Right lobe of liver (tissue), 6 donors: ENCODE data around the gene CGB1. TPM values are rescaled to one million over a fixed set of nuclear protein-coding genes. Genes with fewer than 3 reads are reported as not detected.

Source experiments
- ATAC-seq, 4 donors: fragments of 200-7000 bp; cut with Tn5 transposase; one replicate each; pipeline ENCODE4 v1.9.1; 2020; ENCODE audit warnings: mild to moderate bottlenecking in 4 of 4, moderate library complexity in 4 of 4
- DNase-seq, 3 donors: peaks; one replicate each; pipeline ENCODE4 v3.0.0-alpha.2; 2020
- H3K27ac ChIP-seq, 3 donors: fragments of 200-600 bp; one replicate each; pipeline ENCODE4 v1.8.0; 2022
- H3K27me3 ChIP-seq, 2 donors: fragments of 200-600 bp; one replicate each; pipeline ENCODE4 v1.8.0; 2022
- H3K36me3 ChIP-seq, 4 donors: fragments of 200-600 bp; sonication (generic) in 1 of 4; one replicate each; pipeline versions ENCODE4 v1.5.1 to v1.8.0; 2017 to 2022; ENCODE audit warnings: control low read depth in 1 of 4
- H3K4me1 ChIP-seq, 4 donors: fragments of 200-600 bp; sonication (generic) in 1 of 4; one replicate each; pipeline versions ENCODE4 v1.5.1 to v1.8.0; 2017 to 2022; ENCODE audit warnings: control low read depth in 1 of 4
- H3K4me3 ChIP-seq, 3 donors: fragments of 200-600 bp; one replicate each; pipeline ENCODE4 v1.8.0; 2022
- H3K9me3 ChIP-seq, 4 donors: fragments of 200-600 bp; sonication (generic) in 1 of 4; one replicate each; pipeline versions ENCODE4 v1.5.1 to v1.8.0; 2017 to 2022; ENCODE audit warnings: control low read depth in 1 of 4
- POLR2A ChIP-seq: fragments of 450-650 bp; IDR thresholded peaks from one replicate; pipeline ENCODE4 v1.6.1; 2017; ENCODE audit warnings: antibody characterized with exemption, mild to moderate bottlenecking
- WGBS: methylation state at CpG from one replicate; pipeline ENCODE4 v1.1.6; 2018; ENCODE audit warnings: low coverage, low lambda C conversion rate; ENCODE audit not compliant: insufficient coverage; ENCODE audit errors: missing lambda C conversion rate; 5-methylcytosine and 5-hydroxymethylcytosine counted together
- intact Hi-C, 2 donors: fragments of 100-400 bp; cut with DNase I; formaldehyde crosslinking; loops; one replicate each; pipeline versions ENCODE4 v1.11.2 to v1.14.1; 2022
- total RNA-seq, 6 experiments: library from RNA; depleted of rRNA in 2 of 6; stranded (reverse); fragments of >200 nt in 2 of 6; fragmentation: NEBNext Ultra II Directional in 3 of 6; extraction: Animal tissue kit (Norgen Biotek cat#: 25700) in 3 of 6; gene quantifications; one replicate each; pipeline versions ENCODE4 v1.1.0 to v1.2.4, GENCODE V29; 2016 to 2023
- TF ChIP-seq, protein P1 (sequence below), 4 donors: fragments of 200-600 bp in 3 of 4; fragments of 450-650 bp in 1 of 4; IDR thresholded peaks; one replicate each; pipeline versions ENCODE4 v1.5.1 to v1.8.0; 2016 to 2022; ENCODE audit warnings: antibody characterized with exemption in 4 of 4, mild to moderate bottlenecking in 2 of 4
- donor health status: DM: no; HTN: yes; CAD: no.
- donor health status: DM: no; HTN: no; CAD: no.
- donor health status: DM: no; HTN: no; CAD: no.
- donor health status: DM: no; HTN: yes; CAD: no.
- donor health status: DM: no; HTN: yes; CAD: no.

CGB1 gene
- total RNA-seq, 6 experiments from 2014 or later, result not detected

DNA sequence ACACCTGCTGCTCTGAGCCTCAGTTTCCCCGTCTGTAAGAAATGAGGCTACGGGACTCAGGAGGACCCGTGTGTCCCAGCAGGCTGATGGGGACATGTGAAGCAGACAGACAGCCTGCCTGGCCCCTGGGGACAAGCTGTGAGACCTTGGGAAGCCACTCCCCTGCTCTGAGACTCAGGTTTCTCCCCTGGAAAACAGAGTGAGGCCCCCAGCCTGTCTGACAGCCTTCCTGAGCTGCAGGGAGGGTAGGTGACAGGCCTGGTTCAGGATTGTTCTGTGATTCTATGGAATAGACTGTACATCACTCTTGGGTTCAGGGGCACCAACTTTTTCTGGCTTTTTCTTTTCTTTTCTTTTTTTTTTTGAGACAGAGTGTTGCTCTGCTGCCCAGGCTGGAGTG lies 30.9 kb upstream of the CGB1 start:
- DNase-seq, result no peak
- WGBS, result 40% methylated on average over 1 of the region's 3 CpGs
- Histone ChIP-seq H3K9me3 (no peaks in the 10 kb centered on the region), H3K36me3 (no peaks in the 10 kb centered on the region), H3K27ac (no peak overlapping the region), H3K27me3 (peaks cover 0 to 9% of the 10 kb centered on the region in 2 donors), H3K4me3 (no peak overlapping the region), H3K4me1 (no peaks in the 10 kb centered on the region)
- intact Hi-C loops, result no loop called here
- ATAC-seq, result no peak
- TF ChIP-seq, protein P1, sequence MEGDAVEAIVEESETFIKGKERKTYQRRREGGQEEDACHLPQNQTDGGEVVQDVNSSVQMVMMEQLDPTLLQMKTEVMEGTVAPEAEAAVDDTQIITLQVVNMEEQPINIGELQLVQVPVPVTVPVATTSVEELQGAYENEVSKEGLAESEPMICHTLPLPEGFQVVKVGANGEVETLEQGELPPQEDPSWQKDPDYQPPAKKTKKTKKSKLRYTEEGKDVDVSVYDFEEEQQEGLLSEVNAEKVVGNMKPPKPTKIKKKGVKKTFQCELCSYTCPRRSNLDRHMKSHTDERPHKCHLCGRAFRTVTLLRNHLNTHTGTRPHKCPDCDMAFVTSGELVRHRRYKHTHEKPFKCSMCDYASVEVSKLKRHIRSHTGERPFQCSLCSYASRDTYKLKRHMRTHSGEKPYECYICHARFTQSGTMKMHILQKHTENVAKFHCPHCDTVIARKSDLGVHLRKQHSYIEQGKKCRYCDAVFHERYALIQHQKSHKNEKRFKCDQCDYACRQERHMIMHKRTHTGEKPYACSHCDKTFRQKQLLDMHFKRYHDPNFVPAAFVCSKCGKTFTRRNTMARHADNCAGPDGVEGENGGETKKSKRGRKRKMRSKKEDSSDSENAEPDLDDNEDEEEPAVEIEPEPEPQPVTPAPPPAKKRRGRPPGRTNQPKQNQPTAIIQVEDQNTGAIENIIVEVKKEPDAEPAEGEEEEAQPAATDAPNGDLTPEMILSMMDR (IDR thresholded peaks at IDR 0.05), result no peak
- no peak for TF ChIP-seq POLR2A

DNA sequence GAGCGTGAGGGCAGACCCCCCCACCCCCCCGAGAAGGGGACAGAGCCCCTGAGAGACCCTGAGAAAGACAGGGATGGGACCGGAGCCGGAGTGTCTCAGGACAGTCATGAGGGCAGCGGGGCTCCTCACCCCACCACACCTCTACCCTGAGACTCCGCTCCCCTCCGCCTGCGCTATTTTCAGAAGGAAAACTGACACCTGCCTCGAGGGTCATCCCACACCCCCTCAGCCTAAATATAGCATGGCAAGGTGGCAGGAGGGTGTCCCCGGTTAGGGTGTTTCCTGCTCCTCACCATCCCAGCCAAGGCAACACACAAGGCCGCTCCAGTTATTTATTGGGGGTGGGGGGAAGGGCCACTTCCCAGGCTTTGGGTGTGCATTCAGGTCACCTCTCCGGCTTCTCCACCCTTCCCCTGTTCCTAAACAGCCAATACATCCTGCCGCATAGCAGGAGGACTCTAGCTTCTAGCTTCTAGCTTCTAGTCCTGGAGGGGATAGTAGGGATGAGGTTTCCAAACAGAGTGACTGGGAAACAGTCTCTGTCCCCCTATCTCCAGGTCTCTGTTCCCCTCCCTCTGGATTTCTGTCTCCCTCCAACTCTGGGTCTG lies 29.3 kb upstream of the CGB1 start:
- Histone ChIP-seq H3K27ac (no peak overlapping the region), H3K4me3 (no peak overlapping the region), H3K36me3 (no peaks in the 10 kb centered on the region), H3K27me3 (no peaks in the 10 kb centered on the region), H3K4me1 (no peaks in the 10 kb centered on the region), H3K9me3 (no peaks in the 10 kb centered on the region)
- ATAC-seq (no peak), DNase-seq (no peak)
- TF ChIP-seq, protein P1 (IDR thresholded peaks at IDR 0.05), result no peak
- TF ChIP-seq POLR2A, result no peak
- 20% methylated on average over 3 of the region's 13 CpGs for WGBS
- intact Hi-C loops, result no loop called here

DNA sequence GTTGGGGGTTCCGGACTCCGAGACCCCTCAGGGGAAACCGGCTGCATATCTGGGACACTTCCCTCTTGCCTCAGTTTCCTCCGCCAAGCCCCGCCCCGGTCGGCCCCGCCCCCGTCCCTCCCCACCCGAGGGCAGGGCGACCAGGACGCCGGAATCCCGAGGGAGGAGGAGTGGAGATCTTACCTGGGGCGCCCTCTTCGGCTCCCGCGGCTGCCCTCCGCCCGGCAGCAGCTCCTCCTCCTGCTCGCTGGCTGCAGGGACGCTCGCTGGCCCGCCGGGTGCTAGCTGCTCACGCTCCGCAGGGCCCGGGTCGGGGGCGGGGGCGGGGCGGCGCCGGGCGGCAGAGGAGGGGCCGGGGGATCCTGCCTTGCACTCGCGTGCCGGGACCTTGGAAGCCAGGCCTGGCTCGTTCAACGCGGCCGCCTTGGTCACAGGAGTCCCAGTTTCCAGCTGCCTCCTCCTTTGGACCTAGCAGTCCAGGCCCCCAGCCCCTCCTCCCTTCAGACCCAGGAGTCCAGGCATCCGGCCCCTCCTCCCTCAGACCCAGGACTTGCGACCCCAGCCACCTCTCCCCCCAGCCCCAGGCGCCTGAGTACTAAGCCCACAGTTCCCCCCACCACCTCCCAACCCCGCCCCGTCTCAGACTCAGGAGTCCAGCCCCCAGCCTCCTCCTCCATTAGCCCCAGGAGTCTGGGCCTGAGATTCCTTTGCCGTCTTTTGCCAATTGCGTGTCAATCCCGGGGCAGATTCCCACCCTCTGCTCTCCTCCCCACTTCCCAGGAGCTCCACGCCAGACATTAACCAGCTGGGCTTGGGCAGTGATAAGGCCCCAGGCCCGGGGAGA lies 28.3 kb upstream of the CGB1 start, which contains the start of gene NTF4:
TSS of gene NTF4 (minus strand) at position 51 of the 844 bp plus-strand sequence. CDS start 2,821 bp downstream, outside the sequence.
- no peaks in the 10 kb centered on the region for H3K36me3 ChIP-seq
- ATAC-seq, result peak; percentile 31 to 52 (median 38)
- H3K27ac ChIP-seq, result no peak within 1 kb of the TSS
- H3K4me3 ChIP-seq, result no peak within 1 kb of the TSS
- TF ChIP-seq, protein P1 (IDR thresholded peaks at IDR 0.05), result no peak
- no peak for TF ChIP-seq POLR2A
- 11% methylated on average over 3 of the region's 53 CpGs for WGBS
- DNase-seq, result no peak
- H3K27me3 ChIP-seq, result no peaks in the 10 kb centered on the region
- no peaks in the 10 kb centered on the region for H3K9me3 ChIP-seq
- H3K4me1 ChIP-seq, result no peaks in the 10 kb centered on the region
- intact Hi-C loops, result no loop called here

DNA sequence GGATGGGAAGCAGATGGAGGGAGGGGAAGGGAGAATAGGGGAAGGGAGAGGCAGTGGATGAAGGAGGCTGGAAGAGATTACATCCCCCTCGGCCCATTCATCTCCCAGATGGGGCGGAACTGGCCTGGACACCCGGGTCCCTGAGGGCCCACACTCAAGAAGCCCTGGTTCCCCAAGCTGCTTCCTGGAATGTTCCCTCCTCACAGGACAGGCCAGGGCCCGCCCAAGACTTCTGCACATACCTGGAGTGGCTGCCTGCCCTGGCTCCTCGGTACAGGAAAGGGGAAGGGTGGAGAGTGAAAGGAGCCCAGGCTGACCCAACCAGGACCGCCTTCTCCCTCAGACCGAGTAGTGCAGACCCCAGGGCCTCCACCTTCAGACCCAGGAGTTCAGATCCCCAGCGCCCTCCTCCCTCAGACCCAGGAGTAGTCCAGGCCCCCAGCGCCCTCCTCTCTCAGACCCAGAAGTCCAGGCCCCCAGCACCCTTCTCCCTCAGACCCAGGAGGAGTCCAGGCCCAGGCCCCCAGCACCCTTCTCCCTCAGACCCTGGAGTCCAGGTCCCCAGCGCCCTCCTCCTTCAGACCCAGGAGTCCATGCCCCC lies 27.4 kb upstream of the CGB1 start:
- ATAC-seq (peak in 1 of 4 donors; percentile 10), DNase-seq (no peak)
- WGBS, result 34% methylated on average over 3 of the region's 10 CpGs
- TF ChIP-seq, protein P1 (IDR thresholded peaks at IDR 0.05), result no peak
- TF ChIP-seq POLR2A, result no peak
- Histone ChIP-seq H3K27me3 (no peaks in the 10 kb centered on the region), H3K4me1 (no peaks in the 10 kb centered on the region), H3K9me3 (no peaks in the 10 kb centered on the region), H3K27ac (no peak overlapping the region), H3K36me3 (no peaks in the 10 kb centered on the region), H3K4me3 (no peak overlapping the region)
- intact Hi-C loops, result no loop called here
